ENCODE data around the gene PSMD2.

- TF ChIP-seq POLR2A (IDR thresholded peaks at IDR 0.05; ENCODE audit: low read depth, low read length) (no peak), POLR2AphosphoS5 (IDR thresholded peaks at IDR 0.05; ENCODE audit: low read depth, low read length) (no peak)
Measured at GRCh38 chr3:184300378-184300720, 1.3 kb downstream of the PSMD2 start.

Measured in GM12892 (cell line).